ENCODE measurements around the gene ITPR1.

The ITPR1 gene

GRCh38 chr3:4765212-4765611 lies 272.1 kb downstream of the ITPR1 start:
- no peak for DNase-seq

- DNase-seq: no peak
Observed at GRCh38 chr3:4766263-4766662, 273.1 kb downstream of the ITPR1 start.

GRCh38 chr3:4766716-4767499 lies 273.8 kb downstream of the ITPR1 start:
- DNase-seq: no peak

- no peak for DNase-seq
Observed at GRCh38 chr3:4768021-4768420, 274.9 kb downstream of the ITPR1 start.

- no peak for DNase-seq
Observed at GRCh38 chr3:4768521-4768920, 275.4 kb downstream of the ITPR1 start.

GRCh38 chr3:4770561-4770960 lies 277.4 kb downstream of the ITPR1 start:
- DNase-seq: no peak

GRCh38 chr3:4771243-4771642 lies 278.1 kb downstream of the ITPR1 start:
- DNase-seq: no peak

GRCh38 chr3:4772171-4772804 lies 279.1 kb downstream of the ITPR1 start:
- DNase-seq: no peak

- DNase-seq: no peak
Observed at GRCh38 chr3:4772858-4773257, 279.7 kb downstream of the ITPR1 start.

GRCh38 chr3:4773583-4773982 lies 280.4 kb downstream of the ITPR1 start:
- DNase-seq: no peak

GRCh38 chr3:4774531-4774930 lies 281.4 kb downstream of the ITPR1 start:
- no peak for DNase-seq

GRCh38 chr3:4776399-4776979 lies 283.3 kb downstream of the ITPR1 start:
- DNase-seq: no peak

GRCh38 chr3:4776980-4777581 lies 283.9 kb downstream of the ITPR1 start:
- no peak for DNase-seq

- DNase-seq: no peak
Observed at GRCh38 chr3:4778119-4778518, 285.0 kb downstream of the ITPR1 start.

GRCh38 chr3:4778740-4779139 lies 285.6 kb downstream of the ITPR1 start:
- no peak for DNase-seq

GRCh38 chr3:4780545-4780957 lies 287.4 kb downstream of the ITPR1 start:
- no peak for DNase-seq

- DNase-seq: no peak
Observed at GRCh38 chr3:4782095-4782494, 288.9 kb downstream of the ITPR1 start.

- no peak for DNase-seq
Observed at GRCh38 chr3:4785551-4785950, 292.4 kb downstream of the ITPR1 start.

- no peak for DNase-seq
Observed at GRCh38 chr3:4786431-4786830, 293.3 kb downstream of the ITPR1 start.

GRCh38 chr3:4791358-4791757 lies 298.2 kb downstream of the ITPR1 start:
- no peak for DNase-seq

- DNase-seq: no peak
Observed at GRCh38 chr3:4793311-4793710, 300.2 kb downstream of the ITPR1 start.

- DNase-seq: no peak
Observed at GRCh38 chr3:4794331-4794730, 301.2 kb downstream of the ITPR1 start.

GRCh38 chr3:4794798-4795197 lies 301.6 kb downstream of the ITPR1 start:
- no peak for DNase-seq

GRCh38 chr3:4795905-4796304 lies 302.8 kb downstream of the ITPR1 start:
- DNase-seq: no peak
